ENCODE results near the gene MDC1. TPM values are rescaled to one million over a fixed set of nuclear protein-coding genes. Genes with fewer than 3 reads are reported as not detected.

MDC1 gene
- polyA plus RNA-seq, 1 donor, result 53.0 TPM

Other genes with a start within 250 kb of the MDC1 start
- gene HLA-E, start 227.8 kb downstream of the MDC1 start, polyA plus RNA-seq (ENCODE audit: insufficient read length), result 85.1 TPM
- 98.1 TPM for gene GNL1, start 160.8 kb downstream of the MDC1 start, polyA plus RNA-seq (ENCODE audit: insufficient read length)
- 40.2 TPM for gene PRR3, start 160.0 kb downstream of the MDC1 start, polyA plus RNA-seq (ENCODE audit: insufficient read length)
- 76.0 TPM for gene ABCF1, start 145.8 kb downstream of the MDC1 start, polyA plus RNA-seq (ENCODE audit: insufficient read length)
- gene PPP1R10, start 100.0 kb downstream of the MDC1 start, polyA plus RNA-seq (ENCODE audit: insufficient read length), result 57.8 TPM
- 55.8 TPM for gene MRPS18B, start 99.4 kb downstream of the MDC1 start, polyA plus RNA-seq (ENCODE audit: insufficient read length)
- gene ATAT1, start 90.4 kb downstream of the MDC1 start, polyA plus RNA-seq (ENCODE audit: insufficient read length), result 60.6 TPM
- gene C6orf136, start 70.1 kb downstream of the MDC1 start, polyA plus RNA-seq (ENCODE audit: insufficient read length), result 24.1 TPM
- gene DHX16, start 44.3 kb downstream of the MDC1 start, polyA plus RNA-seq (ENCODE audit: insufficient read length), result 56.9 TPM
- gene PPP1R18, start 30.6 kb downstream of the MDC1 start, polyA plus RNA-seq (ENCODE audit: insufficient read length), result 36.9 TPM
- 38.1 TPM for gene NRM, start 26.3 kb downstream of the MDC1 start, polyA plus RNA-seq (ENCODE audit: insufficient read length)
- 1,353 TPM for gene TUBB, start 3.1 kb upstream of the MDC1 start, polyA plus RNA-seq (ENCODE audit: insufficient read length)
- 136 TPM for gene FLOT1, start 25.4 kb upstream of the MDC1 start, polyA plus RNA-seq (ENCODE audit: insufficient read length)
- 15.2 TPM for gene IER3, start 27.3 kb upstream of the MDC1 start, polyA plus RNA-seq (ENCODE audit: insufficient read length)
- gene DDR1, start 167.2 kb upstream of the MDC1 start, polyA plus RNA-seq (ENCODE audit: insufficient read length), result 167 TPM
- gene GTF2H4, start 190.9 kb upstream of the MDC1 start, polyA plus RNA-seq (ENCODE audit: insufficient read length), result 45.4 TPM
- 52.6 TPM for gene VARS2, start 197.0 kb upstream of the MDC1 start, polyA plus RNA-seq (ENCODE audit: insufficient read length)
- 0.76 TPM for gene SFTA2, start 214.9 kb upstream of the MDC1 start, polyA plus RNA-seq (ENCODE audit: insufficient read length)
- 0.10 TPM for gene MUCL3, start 223.7 kb upstream of the MDC1 start, polyA plus RNA-seq (ENCODE audit: insufficient read length)

All from left kidney (tissue), 1 donor.